HTR-8/SVneo (cell line): Measurements from ENCODE around the gene CCDC82.
A peak's percentile ranks its signal among the peaks of the same experiment; 100 is the strongest.

Experiments used
- DNase-seq: peaks from one replicate; pipeline ENCODE4 v3.0.0; 2011; ENCODE audit warnings: low spot score, mixed read lengths; ENCODE audit not compliant: insufficient read length
- FAIRE-seq: peaks from 2 replicates; lab custom pipeline; 2011; peaks lifted over from hg19 to GRCh38; lab: Jason Lieb, UNC

The CCDC82 gene

DNA sequence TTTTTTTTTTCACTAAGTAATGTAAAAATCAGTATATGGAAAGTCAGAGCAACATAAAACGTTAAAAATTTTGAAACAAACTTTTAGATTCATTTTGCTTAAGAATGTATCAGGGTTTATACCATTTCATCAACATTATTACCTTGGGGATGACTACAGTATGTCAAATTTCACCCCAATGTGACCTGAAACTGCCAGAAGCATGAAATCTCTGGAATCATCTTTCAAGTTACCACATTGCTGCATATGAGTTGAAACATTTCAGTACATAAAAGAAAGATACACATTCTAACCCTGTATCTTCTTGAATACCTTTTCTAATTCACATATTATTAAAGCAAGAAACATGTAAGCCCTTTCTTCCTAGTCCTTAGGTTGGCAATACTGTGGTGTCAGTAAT lies 79.5 kb downstream of the CCDC82 start:
- FAIRE-seq (no peak), DNase-seq (no peak)

GRCh38 chr11:96309643-96310017 lies 80.1 kb downstream of the CCDC82 start:
- FAIRE-seq, result no peak
- DNase-seq, result no peak

DNA sequence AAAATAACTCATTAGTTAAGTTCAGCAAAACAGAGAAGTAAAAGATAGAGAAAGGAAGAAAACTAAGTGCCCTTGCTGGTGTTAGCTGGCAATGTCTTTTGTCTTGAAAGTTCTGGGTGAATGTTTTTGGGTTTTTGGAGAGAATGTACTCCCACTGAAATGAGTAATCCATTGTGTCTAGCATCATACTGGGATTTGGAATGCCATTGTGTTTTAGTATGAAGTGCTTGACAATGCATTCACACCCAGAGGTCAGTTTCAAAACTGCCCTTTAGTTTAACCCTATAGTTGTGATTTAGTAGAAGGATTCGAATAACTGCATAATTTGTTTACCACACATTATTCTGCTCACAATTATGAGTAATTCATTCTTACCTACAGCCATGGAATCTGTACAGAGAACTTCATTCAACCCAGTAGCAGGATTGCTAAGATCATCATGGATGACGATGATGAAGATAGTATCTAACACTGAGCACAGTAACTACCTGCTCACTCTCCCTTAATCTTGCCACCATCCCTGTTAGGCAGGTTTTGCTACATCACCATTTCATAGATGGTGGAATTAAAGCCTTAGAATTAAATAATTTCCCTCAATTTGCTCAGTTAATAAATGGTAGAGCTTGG lies 80.6 kb downstream of the CCDC82 start:
- no peak for DNase-seq
- peak; percentile 9 for FAIRE-seq

DNA sequence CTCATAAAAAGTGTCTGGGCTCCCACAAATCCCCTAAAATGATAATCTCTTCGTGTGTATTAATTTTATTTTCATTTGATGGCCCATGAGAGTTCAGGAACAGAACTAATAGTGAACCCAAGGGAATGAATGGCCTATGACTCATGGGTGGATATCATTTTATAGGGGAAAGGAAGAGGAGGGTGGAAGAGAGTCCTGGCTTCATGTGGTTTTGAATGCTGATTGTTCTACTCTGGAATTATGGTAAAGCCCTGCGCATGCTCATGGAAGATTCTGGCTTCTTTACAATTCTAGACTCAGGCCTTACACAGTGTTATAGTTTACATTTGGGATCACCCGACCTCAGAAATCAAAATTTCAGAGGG lies 82.0 kb downstream of the CCDC82 start:
- peak; percentile 68 for DNase-seq
- peak; percentile 38 for FAIRE-seq

DNA sequence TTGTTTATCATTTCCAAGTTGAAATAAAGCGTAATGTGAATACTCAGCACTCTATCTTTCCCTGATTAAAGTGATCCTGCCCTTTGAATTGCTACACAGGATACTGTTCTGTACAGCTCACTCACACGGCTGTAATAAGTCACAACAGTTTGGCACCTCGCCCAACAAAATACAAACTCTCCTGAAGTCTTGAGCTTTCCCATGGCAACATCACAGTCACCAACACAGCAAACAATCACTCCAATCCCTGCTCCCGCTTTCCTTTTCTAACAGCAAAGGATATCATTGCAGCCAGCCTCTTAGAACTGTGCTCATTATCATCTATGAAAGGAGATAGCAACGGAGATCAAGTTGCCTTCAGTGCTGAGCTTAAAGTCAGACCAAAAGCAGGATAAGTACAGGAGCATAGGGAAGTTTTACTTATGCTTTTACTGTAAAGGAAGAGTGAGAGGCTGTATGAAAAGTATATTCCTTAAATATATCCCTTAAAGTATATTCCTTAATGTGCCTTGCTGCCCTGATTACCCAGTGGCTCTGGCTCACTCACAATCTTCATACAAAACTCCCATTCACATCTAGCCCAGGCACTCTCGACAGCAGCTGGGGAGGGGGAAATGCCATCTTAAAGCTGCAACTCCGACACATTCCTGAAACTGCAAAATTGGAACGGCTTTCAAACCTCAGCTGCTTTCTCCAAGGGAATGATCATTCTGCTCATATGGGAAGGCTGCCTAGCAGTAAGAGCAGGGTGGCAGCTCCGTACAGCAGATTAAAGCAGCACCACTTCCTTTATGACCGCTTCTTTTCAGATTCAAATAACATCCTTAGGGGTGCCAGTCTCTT lies 82.6 kb downstream of the CCDC82 start:
- DNase-seq, result peak; percentile 78

GRCh38 chr11:96306600-96306932 lies 83.1 kb downstream of the CCDC82 start:
- no peak for FAIRE-seq
- no peak for DNase-seq

More for the DNA sequence above, 82.6 kb downstream of the CCDC82 start:
- peak; percentile 92 for FAIRE-seq

GRCh38 chr11:96306071-96306470 lies 83.6 kb downstream of the CCDC82 start:
- DNase-seq (no peak), FAIRE-seq (no peak)

DNA sequence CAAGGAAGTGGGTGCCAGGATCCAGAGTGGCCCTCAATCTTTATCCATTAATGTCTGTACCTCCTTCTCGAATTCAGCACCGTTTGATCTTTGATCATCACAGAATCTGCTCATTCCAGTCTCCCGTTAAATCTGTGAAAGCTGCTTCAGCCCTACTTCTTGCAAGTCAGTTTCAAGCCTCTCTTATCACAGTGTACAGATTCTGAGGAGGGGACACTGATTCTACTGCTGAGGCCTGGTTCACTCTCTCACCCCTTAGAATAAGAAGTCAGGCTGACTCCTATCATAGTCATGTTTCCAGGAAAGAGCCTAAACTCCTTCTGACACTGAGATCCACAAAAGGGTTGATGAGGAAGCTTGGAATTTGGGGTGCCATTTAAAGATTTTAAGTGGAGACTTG lies 85.7 kb downstream of the CCDC82 start:
- FAIRE-seq (no peak), DNase-seq (no peak)

DNA sequence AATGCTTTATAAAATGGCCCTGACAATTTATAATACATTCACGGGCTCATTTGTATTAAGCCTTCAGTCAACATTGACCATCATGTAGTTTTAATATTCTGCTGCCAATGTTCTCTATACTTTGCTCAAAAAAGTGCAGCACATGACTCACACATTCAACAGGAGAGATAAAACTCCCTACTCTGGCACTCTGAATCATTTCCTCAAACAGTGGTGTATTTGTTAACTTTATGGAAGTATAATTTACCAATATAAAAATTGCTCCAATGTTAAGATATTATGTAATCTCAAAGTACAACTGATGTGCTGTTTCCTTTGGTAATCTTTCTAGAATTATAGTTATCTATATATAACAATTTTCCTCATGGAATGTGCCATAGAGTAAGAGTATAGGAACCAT lies 86.6 kb downstream of the CCDC82 start:
- FAIRE-seq (no peak), DNase-seq (no peak)
